ENCODE measurements around the gene POM121C. TPM values are rescaled to one million over a fixed set of nuclear protein-coding genes. Genes with fewer than 3 reads are reported as not detected.
"Not testable (repeated sequence)": the region's sequence is repeated elsewhere in the genome, so short reads cannot be mapped to it uniquely, and the experiment has no call there.

POM121C gene
- total and polyA plus RNA-seq, 2 of the 4 experiments (the other 2 are of a cell fraction) = 6.1 to 18.3 TPM

GRCh38 chr7:75404663-75405062 lies 81.4 kb downstream of the POM121C start:
- H3K18ac ChIP-seq (ENCODE audit: low read depth, low read length); H3K27ac ChIP-seq (ENCODE audit: insufficient read depth, low read length); H2BK120ac ChIP-seq (ENCODE audit: low read depth, low read length); H3K9me1 ChIP-seq (ENCODE audit: insufficient read depth, low read length); H2AK9ac ChIP-seq (replicated peaks; ENCODE audit: low read depth, low read length, poor library complexity); H4K20me1 ChIP-seq (ENCODE audit: insufficient read depth, low read length); H4K91ac ChIP-seq (ENCODE audit: insufficient read depth, low read depth, low read length); in situ Hi-C loops (cut with MboI; ENCODE audit: low sequenced_read_pairs); dilution Hi-C loops (cut with HindIII; ENCODE audit: low sequenced_read_pairs, unreplicated experiment); H3K4me2 ChIP-seq (ENCODE audit: low read depth, low read length); H4K8ac ChIP-seq (ENCODE audit: low read depth in 2 of 2, low read length in 2 of 2); H2AFZ ChIP-seq (replicated peaks; ENCODE audit: low read length, poor library complexity); H3K56ac ChIP-seq (ENCODE audit: extremely low read depth, insufficient read depth, low read length); H2AK5ac ChIP-seq (ENCODE audit: low read depth, low read length); H3K9ac ChIP-seq (ENCODE audit: low read depth, low read length); H3K14ac ChIP-seq (replicated peaks; ENCODE audit: low read depth, low read length); H3K36me3 ChIP-seq (ENCODE audit: control insufficient read depth, insufficient read depth, low read length); H2BK15ac ChIP-seq (ENCODE audit: low read depth, low read length); H4K5ac ChIP-seq (ENCODE audit: low read depth, low read length); H3K23ac ChIP-seq (ENCODE audit: low read depth, low read length); H3K79me1 ChIP-seq (ENCODE audit: low read depth in 1 of 2, low read length in 2 of 2); H3K27me3 ChIP-seq (ENCODE audit: control insufficient read depth, insufficient read depth, low read length); H3K4ac ChIP-seq (ENCODE audit: low read depth, low read length); CTCF ChIA-PET; intact Hi-C loops (cut with micrococcal nuclease); H3K4me3 ChIP-seq (ENCODE audit: insufficient read depth, low read depth, low read length); BruUV-seq (replicated peaks); DNase-seq; H3K9me3 ChIP-seq (ENCODE audit: control insufficient read depth, insufficient read depth, low read length); POLR2A ChIA-PET (ENCODE audit: unreplicated experiment); H3K4me1 ChIP-seq (ENCODE audit: control insufficient read depth, insufficient read depth, low read length); H2BK5ac ChIP-seq (ENCODE audit: low read depth, low read length, poor library complexity, severe bottlenecking); H2BK20ac ChIP-seq (ENCODE audit: low read depth, low read length): not testable (repeated sequence)
- peak; percentile 81 for ATAC-seq (ENCODE audit: low read depth)
- no CpG with 5 or more reads among the region's 18 CpGs for WGBS, 2 experiments (ENCODE audit: extremely low coverage in 2 of 2, insufficient read length in 1 of 2)

GRCh38 chr7:75403455-75404443 lies 82.3 kb downstream of the POM121C start:
- intact Hi-C loops (cut with micrococcal nuclease); POLR2A ChIA-PET (ENCODE audit: unreplicated experiment); H3K14ac ChIP-seq (replicated peaks; ENCODE audit: low read depth, low read length); dilution Hi-C loops (cut with HindIII; ENCODE audit: low sequenced_read_pairs, unreplicated experiment); H3K36me3 ChIP-seq (ENCODE audit: control insufficient read depth, insufficient read depth, low read length); H3K27ac ChIP-seq (ENCODE audit: insufficient read depth, low read length); H2BK20ac ChIP-seq (ENCODE audit: low read depth, low read length); H3K23ac ChIP-seq (ENCODE audit: low read depth, low read length); H3K9me3 ChIP-seq (ENCODE audit: control insufficient read depth, insufficient read depth, low read length); H3K4ac ChIP-seq (ENCODE audit: low read depth, low read length); H2AFZ ChIP-seq (replicated peaks; ENCODE audit: low read length, poor library complexity); ATAC-seq (ENCODE audit: low read depth); in situ Hi-C loops (cut with MboI; ENCODE audit: low sequenced_read_pairs); H3K27me3 ChIP-seq (ENCODE audit: control insufficient read depth, insufficient read depth, low read length); CTCF ChIA-PET; H4K91ac ChIP-seq (ENCODE audit: insufficient read depth, low read depth, low read length); H3K9me1 ChIP-seq (ENCODE audit: insufficient read depth, low read length); H2BK120ac ChIP-seq (ENCODE audit: low read depth, low read length); BruUV-seq (replicated peaks); H3K4me2 ChIP-seq (ENCODE audit: low read depth, low read length); H3K79me1 ChIP-seq (ENCODE audit: low read depth in 1 of 2, low read length in 2 of 2); H3K4me3 ChIP-seq (ENCODE audit: insufficient read depth, low read depth, low read length); H2BK5ac ChIP-seq (ENCODE audit: low read depth, low read length, poor library complexity, severe bottlenecking); H3K56ac ChIP-seq (ENCODE audit: extremely low read depth, insufficient read depth, low read length); H4K20me1 ChIP-seq (ENCODE audit: insufficient read depth, low read length); H3K9ac ChIP-seq (ENCODE audit: low read depth, low read length); H4K8ac ChIP-seq (ENCODE audit: low read depth in 2 of 2, low read length in 2 of 2); H3K4me1 ChIP-seq (ENCODE audit: control insufficient read depth, insufficient read depth, low read length); H3K18ac ChIP-seq (ENCODE audit: low read depth, low read length); H2AK9ac ChIP-seq (replicated peaks; ENCODE audit: low read depth, low read length, poor library complexity); H2AK5ac ChIP-seq (ENCODE audit: low read depth, low read length); H4K5ac ChIP-seq (ENCODE audit: low read depth, low read length); H2BK15ac ChIP-seq (ENCODE audit: low read depth, low read length); DNase-seq: not testable (repeated sequence)
- no CpG with 5 or more reads among the region's 28 CpGs for WGBS, 2 experiments (ENCODE audit: extremely low coverage in 2 of 2, insufficient read length in 1 of 2)
